Measurements from ENCODE around the gene LCP1. TPM values are rescaled to one million over a fixed set of nuclear protein-coding genes. Genes with fewer than 3 reads are reported as not detected.
"Not testable (repeated sequence)": the region's sequence is repeated elsewhere in the genome, so short reads cannot be mapped to it uniquely, and the experiment has no call there.

Gene LCP1, protein sequence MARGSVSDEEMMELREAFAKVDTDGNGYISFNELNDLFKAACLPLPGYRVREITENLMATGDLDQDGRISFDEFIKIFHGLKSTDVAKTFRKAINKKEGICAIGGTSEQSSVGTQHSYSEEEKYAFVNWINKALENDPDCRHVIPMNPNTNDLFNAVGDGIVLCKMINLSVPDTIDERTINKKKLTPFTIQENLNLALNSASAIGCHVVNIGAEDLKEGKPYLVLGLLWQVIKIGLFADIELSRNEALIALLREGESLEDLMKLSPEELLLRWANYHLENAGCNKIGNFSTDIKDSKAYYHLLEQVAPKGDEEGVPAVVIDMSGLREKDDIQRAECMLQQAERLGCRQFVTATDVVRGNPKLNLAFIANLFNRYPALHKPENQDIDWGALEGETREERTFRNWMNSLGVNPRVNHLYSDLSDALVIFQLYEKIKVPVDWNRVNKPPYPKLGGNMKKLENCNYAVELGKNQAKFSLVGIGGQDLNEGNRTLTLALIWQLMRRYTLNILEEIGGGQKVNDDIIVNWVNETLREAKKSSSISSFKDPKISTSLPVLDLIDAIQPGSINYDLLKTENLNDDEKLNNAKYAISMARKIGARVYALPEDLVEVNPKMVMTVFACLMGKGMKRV
- 1.8 to 2.5 TPM (median 2.2 TPM) in 3 replicates for polyA plus RNA-seq
- polyA plus RNA-seq (2011; ENCODE audit: low read depth) = not detected
- 1.3 and 1.5 TPM in 2 replicates for polyA plus RNA-seq (2011; cell fraction: cytosol; rRNA removed)
- 1.3 and 2.2 TPM in 2 replicates for polyA plus RNA-seq (2011; cell fraction: nucleus; rRNA removed)
- polyA plus RNA-seq (2012; ENCODE audit: low replicate concordance) = 0.06 and 1.5 TPM in 2 replicates
- polyA minus RNA-seq = 0.66 to 5.0 TPM (median 1.8 TPM) in 3 replicates
- polyA minus RNA-seq (2011; cell fraction: cytosol; rRNA and poly(A)+ RNA removed) = not detected
- 0.53 and 0.93 TPM in 2 replicates for polyA minus RNA-seq (2011; cell fraction: nucleus; rRNA and poly(A)+ RNA removed)

DNA sequence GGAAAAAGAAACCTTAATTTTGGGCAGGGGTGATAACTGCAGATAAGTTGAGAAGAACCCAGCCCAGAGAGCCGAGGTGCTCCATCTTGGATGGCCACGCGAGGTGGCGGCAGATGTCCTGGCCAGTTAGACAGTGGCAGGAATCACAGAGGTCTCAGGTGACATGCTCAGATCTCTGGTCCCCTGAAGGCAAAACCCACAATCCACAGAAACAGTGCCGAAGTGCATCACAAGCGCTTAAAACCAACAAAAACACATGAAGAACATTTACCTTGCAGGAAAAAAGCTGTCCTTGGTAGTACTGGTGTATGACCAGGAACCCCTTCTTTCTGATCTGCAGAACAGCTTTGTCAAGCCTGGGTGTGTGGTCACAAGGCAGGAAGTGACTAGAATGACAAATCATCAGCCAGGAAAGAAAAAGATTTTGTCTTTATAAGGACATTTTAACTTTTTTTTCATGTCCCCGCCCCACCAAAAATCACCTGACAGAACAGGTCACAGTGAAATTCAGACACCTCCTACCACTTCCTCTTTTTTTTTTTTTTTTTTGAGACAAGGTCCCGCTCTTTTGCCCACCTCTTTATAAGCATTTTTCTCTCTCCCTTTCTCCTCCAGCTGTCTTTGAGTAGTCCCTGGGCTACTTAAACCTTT, at the start of gene LCP1:
Gene LCP1 (minus strand): TSS at position 338 of the 651 bp plus-strand sequence. CDS start 22,515 bp downstream, outside the sequence.
- FAIRE-seq (no peak), DNase-seq (ENCODE audit: low read depth, low spot score) (no peak)
- Histone ChIP-seq H3K9ac (ENCODE audit: control insufficient read depth, extremely low read depth, insufficient read depth, low read length) (no peak within 1 kb of the TSS), H3K4me2 (ENCODE audit: control insufficient read depth, extremely low read depth, insufficient read depth, low read depth, low read length) (no peak within 1 kb of the TSS), H3K4me3 (ENCODE audit: control insufficient read depth in 2 of 3, extremely low read depth in 1 of 3, insufficient read depth in 2 of 3, low read depth in 1 of 3, low read length in 3 of 3) (no peak within 1 kb of the TSS), H3K27ac (ENCODE audit: control insufficient read depth, insufficient read depth, low read length) (no peak within 1 kb of the TSS), H3K79me2 (ENCODE audit: control insufficient read depth, insufficient read depth, low read length) (no peaks in the 10 kb centered on the region), H3K4me1 (ENCODE audit: control insufficient read depth, extremely low read depth, insufficient read depth, low read length) (peaks cover 3% of the 10 kb centered on the region), H3K36me3 (ENCODE audit: control insufficient read depth in 2 of 2, extremely low read depth in 1 of 2, insufficient read depth in 2 of 2, low read length in 2 of 2) (no peaks in the 10 kb centered on the region), H4K20me1 (ENCODE audit: control insufficient read depth, extremely low read depth, insufficient read depth, low read length) (no peaks in the 10 kb centered on the region), H3K27me3 (ENCODE audit: control insufficient read depth, extremely low read depth, insufficient read depth, low read length) (peaks cover 8% of the 10 kb centered on the region), H3K9me1 (ENCODE audit: control insufficient read depth, extremely low read depth, insufficient read depth, low read length) (no peaks in the 10 kb centered on the region), H3K9me3 (ENCODE audit: control insufficient read depth, low read depth, low read length) (no peaks in the 10 kb centered on the region), H2AFZ (ENCODE audit: control insufficient read depth, low read length) (no peak within 1 kb of the TSS)
- TF ChIP-seq, protein P1, sequence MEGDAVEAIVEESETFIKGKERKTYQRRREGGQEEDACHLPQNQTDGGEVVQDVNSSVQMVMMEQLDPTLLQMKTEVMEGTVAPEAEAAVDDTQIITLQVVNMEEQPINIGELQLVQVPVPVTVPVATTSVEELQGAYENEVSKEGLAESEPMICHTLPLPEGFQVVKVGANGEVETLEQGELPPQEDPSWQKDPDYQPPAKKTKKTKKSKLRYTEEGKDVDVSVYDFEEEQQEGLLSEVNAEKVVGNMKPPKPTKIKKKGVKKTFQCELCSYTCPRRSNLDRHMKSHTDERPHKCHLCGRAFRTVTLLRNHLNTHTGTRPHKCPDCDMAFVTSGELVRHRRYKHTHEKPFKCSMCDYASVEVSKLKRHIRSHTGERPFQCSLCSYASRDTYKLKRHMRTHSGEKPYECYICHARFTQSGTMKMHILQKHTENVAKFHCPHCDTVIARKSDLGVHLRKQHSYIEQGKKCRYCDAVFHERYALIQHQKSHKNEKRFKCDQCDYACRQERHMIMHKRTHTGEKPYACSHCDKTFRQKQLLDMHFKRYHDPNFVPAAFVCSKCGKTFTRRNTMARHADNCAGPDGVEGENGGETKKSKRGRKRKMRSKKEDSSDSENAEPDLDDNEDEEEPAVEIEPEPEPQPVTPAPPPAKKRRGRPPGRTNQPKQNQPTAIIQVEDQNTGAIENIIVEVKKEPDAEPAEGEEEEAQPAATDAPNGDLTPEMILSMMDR (optimal IDR thresholded peaks at IDR 0.05 in 1 of 3, IDR thresholded peaks at IDR 0.05 in 1 of 3, conservative IDR thresholded peaks at IDR 0.05 in 1 of 3; ENCODE audit: extremely low read depth in 1 of 3, insufficient read depth in 2 of 3, low read length in 3 of 3) = no peak
- TF ChIP-seq EZH2 (IDR thresholded peaks at IDR 0.05; ENCODE audit: low read length) = no peak
- dilution Hi-C loops (cut with MboI; ENCODE audit: extremely low pct_ligation_motif_present, low sequenced_read_pairs) = no loop called here

DNA sequence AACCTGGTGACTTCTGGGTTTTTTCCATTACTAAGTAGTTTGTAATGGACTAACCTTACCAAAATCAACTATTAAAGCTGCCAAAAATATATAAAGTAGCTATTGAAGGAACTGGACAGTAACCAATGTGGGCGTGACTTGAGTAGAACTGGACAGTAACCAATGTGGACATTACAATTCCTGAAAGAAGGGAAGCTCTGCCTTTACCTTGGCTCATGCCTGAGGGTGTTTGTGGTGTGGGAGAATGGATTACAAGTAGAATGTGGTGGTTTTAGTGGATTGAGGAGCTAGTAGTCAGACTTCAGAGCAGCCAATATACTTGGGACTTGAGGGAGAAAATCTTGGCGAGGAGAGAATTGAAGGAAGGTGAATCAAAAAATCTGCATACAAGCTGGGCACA, 47.3 kb upstream of the LCP1 start:
- no peaks in the 10 kb centered on the region for H3K9me1 ChIP-seq (ENCODE audit: control insufficient read depth, extremely low read depth, insufficient read depth, low read length)
- H3K27me3 ChIP-seq (ENCODE audit: control insufficient read depth, extremely low read depth, insufficient read depth, low read length) = no peaks in the 10 kb centered on the region
- FAIRE-seq (no peak), DNase-seq (ENCODE audit: low read depth, low spot score) (no peak)
- H3K9me3 ChIP-seq (ENCODE audit: control insufficient read depth, low read depth, low read length) = no peaks in the 10 kb centered on the region
- no peaks in the 10 kb centered on the region for H4K20me1 ChIP-seq (ENCODE audit: control insufficient read depth, extremely low read depth, insufficient read depth, low read length)
- H3K9ac ChIP-seq (ENCODE audit: control insufficient read depth, extremely low read depth, insufficient read depth, low read length) = no peak overlapping the region
- no peak overlapping the region for H3K27ac ChIP-seq (ENCODE audit: control insufficient read depth, insufficient read depth, low read length)
- H3K4me1 ChIP-seq (ENCODE audit: control insufficient read depth, extremely low read depth, insufficient read depth, low read length) = no peaks in the 10 kb centered on the region
- TF ChIP-seq, protein P1 (optimal IDR thresholded peaks at IDR 0.05 in 1 of 3, IDR thresholded peaks at IDR 0.05 in 1 of 3, conservative IDR thresholded peaks at IDR 0.05 in 1 of 3; ENCODE audit: extremely low read depth in 1 of 3, insufficient read depth in 2 of 3, low read length in 3 of 3) = no peak
- no peak for TF ChIP-seq EZH2 (IDR thresholded peaks at IDR 0.05; ENCODE audit: low read length)
- H3K79me2 ChIP-seq (ENCODE audit: control insufficient read depth, insufficient read depth, low read length) = no peaks in the 10 kb centered on the region
- H3K4me2 ChIP-seq (ENCODE audit: control insufficient read depth, extremely low read depth, insufficient read depth, low read depth, low read length) = no peak overlapping the region
- H3K4me3 ChIP-seq (ENCODE audit: control insufficient read depth in 2 of 3, extremely low read depth in 1 of 3, insufficient read depth in 2 of 3, low read depth in 1 of 3, low read length in 3 of 3) = no peak overlapping the region
- H3K36me3 ChIP-seq (ENCODE audit: control insufficient read depth in 2 of 2, extremely low read depth in 1 of 2, insufficient read depth in 2 of 2, low read length in 2 of 2) = no peaks in the 10 kb centered on the region
- H2AFZ ChIP-seq (ENCODE audit: control insufficient read depth, low read length) = no peak overlapping the region
- dilution Hi-C loops (cut with MboI; ENCODE audit: extremely low pct_ligation_motif_present, low sequenced_read_pairs) = no loop called here

DNA sequence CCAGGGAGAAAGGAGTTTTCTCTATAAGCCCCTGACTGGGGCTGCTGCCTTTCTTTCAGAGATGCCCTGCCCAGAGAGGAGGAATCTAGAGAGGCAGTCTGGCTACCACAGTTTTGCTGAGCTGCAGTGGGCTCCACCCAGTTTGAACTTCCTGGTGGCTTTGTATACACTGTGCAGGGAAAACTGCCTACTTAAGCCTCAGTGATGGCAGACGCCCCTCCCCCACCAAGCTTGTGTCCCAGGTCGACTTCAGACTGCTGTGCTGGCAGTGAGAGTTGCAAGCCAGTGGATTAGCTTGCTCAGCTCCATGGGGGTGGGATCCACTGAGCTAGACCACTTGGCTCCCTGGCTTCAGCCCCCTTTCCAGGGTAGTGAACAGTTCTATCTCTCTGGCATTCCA, 38.3 kb upstream of the LCP1 start:
- dilution Hi-C loops (cut with MboI; ENCODE audit: extremely low pct_ligation_motif_present, low sequenced_read_pairs); H3K4me3 ChIP-seq (ENCODE audit: control insufficient read depth in 2 of 3, extremely low read depth in 1 of 3, insufficient read depth in 2 of 3, low read depth in 1 of 3, low read length in 3 of 3); H2AFZ ChIP-seq (ENCODE audit: control insufficient read depth, low read length); H3K27me3 ChIP-seq (ENCODE audit: control insufficient read depth, extremely low read depth, insufficient read depth, low read length); H3K9ac ChIP-seq (ENCODE audit: control insufficient read depth, extremely low read depth, insufficient read depth, low read length); DNase-seq (ENCODE audit: low read depth, low spot score); H4K20me1 ChIP-seq (ENCODE audit: control insufficient read depth, extremely low read depth, insufficient read depth, low read length); H3K27ac ChIP-seq (ENCODE audit: control insufficient read depth, insufficient read depth, low read length); H3K9me1 ChIP-seq (ENCODE audit: control insufficient read depth, extremely low read depth, insufficient read depth, low read length); H3K4me2 ChIP-seq (ENCODE audit: control insufficient read depth, extremely low read depth, insufficient read depth, low read depth, low read length); H3K9me3 ChIP-seq (ENCODE audit: control insufficient read depth, low read depth, low read length); H3K36me3 ChIP-seq (ENCODE audit: control insufficient read depth in 2 of 2, extremely low read depth in 1 of 2, insufficient read depth in 2 of 2, low read length in 2 of 2); FAIRE-seq; H3K79me2 ChIP-seq (ENCODE audit: control insufficient read depth, insufficient read depth, low read length); H3K4me1 ChIP-seq (ENCODE audit: control insufficient read depth, extremely low read depth, insufficient read depth, low read length): not testable (repeated sequence)
